H1 (cell line): ENCODE data around the gene MMGT1. TPM values are rescaled to one million over a fixed set of nuclear protein-coding genes. Genes with fewer than 3 reads are reported as not detected.

Experiments used
- CTCF ChIA-PET: fragments of 300-600 bp; sonication (Branson Sonifier 250); formaldehyde crosslinking; loops from one replicate; lab custom pipeline; 2021; ENCODE audit not compliant: partially characterized antibody; lab: Charles Lee
- POLR2A ChIA-PET: fragments of 300-600 bp; sonication (Branson Sonifier 250); formaldehyde crosslinking; loops from one replicate; lab custom pipeline; 2021; ENCODE audit warnings: inconsistent platforms; ENCODE audit not compliant: partially characterized antibody; lab: Charles Lee
- DNase-seq, 2 experiments: peaks; one replicate each; pipeline versions ENCODE4 v3.0.0 to v3.0.0-alpha.2; 2010 to 2022; ENCODE audit warnings: low spot score in 2 of 2, low read depth in 1 of 2, mixed read lengths in 1 of 2
- FAIRE-seq: peaks from 2 replicates; lab custom pipeline; 2011; peaks lifted over from hg19 to GRCh38; lab: Jason Lieb, UNC
- H2AFZ ChIP-seq: 2 replicates; pipeline ENCODE4 v1.8.1; 2012; ENCODE audit warnings: low read length, inconsistent platforms
- H2AK5ac ChIP-seq: 2 replicates; pipeline ENCODE4 v1.6.1; 2013; ENCODE audit warnings: low read depth, low read length
- H2BK120ac ChIP-seq: replicated peaks from 2 replicates; pipeline ENCODE3; 2013; ENCODE audit warnings: low read depth, low read length, inconsistent platforms
- H2BK12ac ChIP-seq: 2 replicates; pipeline ENCODE4 v1.6.1; 2013; ENCODE audit warnings: low read depth, low read length
- H2BK15ac ChIP-seq: 2 replicates; pipeline ENCODE4 v1.6.1; 2013; ENCODE audit warnings: low read length
- H2BK20ac ChIP-seq: 2 replicates; pipeline ENCODE4 v1.6.1; 2013; ENCODE audit warnings: low read length
- H2BK5ac ChIP-seq: 2 replicates; pipeline ENCODE4 v1.6.1; 2013; ENCODE audit warnings: low read depth, low read length
- H3K14ac ChIP-seq: 2 replicates; pipeline ENCODE4 v1.6.1; 2013; ENCODE audit warnings: inconsistent platforms; ENCODE audit not compliant: insufficient read length
- H3K18ac ChIP-seq: 2 replicates; pipeline ENCODE4 v1.6.1; 2013; ENCODE audit warnings: low read length; ENCODE audit errors: extremely low read depth
- H3K23ac ChIP-seq: 2 replicates; pipeline ENCODE4 v1.6.1; 2013; ENCODE audit warnings: inconsistent platforms; ENCODE audit not compliant: insufficient read length
- H3K23me2 ChIP-seq: 2 replicates; pipeline ENCODE4 v1.6.1; 2013; ENCODE audit warnings: low read depth, low read length
- H3K27ac ChIP-seq: 2 replicates; pipeline ENCODE4 v1.6.1; 2011; ENCODE audit warnings: low read depth, low read length, inconsistent platforms
- H3K27me3 ChIP-seq, 4 experiments: replicated peaks in 1 of 4; 1 replicate in 1 of 4; 2 replicates in 3 of 4; pipeline versions ENCODE4 v1.6.1 to v1.8.1; 2011 to 2013; ENCODE audit warnings: low read length in 3 of 4, mild to moderate bottlenecking in 3 of 4, inconsistent platforms in 2 of 4, mixed read lengths in 2 of 4, moderate library complexity in 1 of 4; ENCODE audit not compliant: control insufficient read depth in 3 of 4, insufficient read depth in 3 of 4; ENCODE audit errors: extremely low read depth in 1 of 4
- H3K36me3 ChIP-seq, 4 experiments: 2 replicates each; pipeline versions ENCODE4 v1.6.1 to v1.8.1; 2011 to 2013; ENCODE audit warnings: mild to moderate bottlenecking in 4 of 4, low read length in 3 of 4, moderate library complexity in 2 of 4, control low read depth in 1 of 4, inconsistent platforms in 1 of 4; ENCODE audit not compliant: insufficient read depth in 4 of 4, control insufficient read depth in 2 of 4
- H3K4ac ChIP-seq: replicated peaks from 2 replicates; pipeline ENCODE3; 2013; ENCODE audit warnings: low read length, low read depth, mixed read lengths, inconsistent platforms; ENCODE audit not compliant: insufficient read length
- H3K4me1 ChIP-seq, 4 experiments: replicated peaks in 1 of 4; 1 replicate in 1 of 4; 2 replicates in 3 of 4; pipeline versions ENCODE4 v1.6.1 to v1.8.1; 2011 to 2013; ENCODE audit warnings: low read length in 3 of 4, inconsistent platforms in 2 of 4, mixed read lengths in 1 of 4; ENCODE audit not compliant: insufficient read depth in 4 of 4, control insufficient read depth in 3 of 4
- H3K4me2 ChIP-seq, 2 experiments: 2 replicates each; pipeline versions ENCODE4 v1.6.1 to v1.8.1; 2011 to 2013; ENCODE audit warnings: low read depth in 2 of 2, low read length in 2 of 2, control low read depth in 1 of 2, inconsistent platforms in 1 of 2, mild to moderate bottlenecking in 1 of 2; ENCODE audit not compliant: insufficient read depth in 1 of 2
- H3K4me3 ChIP-seq, 4 experiments: fragments of 200-600, 300-600 bp in 1 of 4; sonication (generic), shearing (Covaris generic), sonication (Bioruptor Twin) in 1 of 4; 2 replicates each; pipeline versions ENCODE4 v1.5.1 to v1.8.1; 2011 to 2016; ENCODE audit warnings: low read length in 4 of 4, low read depth in 3 of 4, control low read depth in 2 of 4, inconsistent platforms in 2 of 4, mild to moderate bottlenecking in 2 of 4, mixed read lengths in 1 of 4, moderate library complexity in 1 of 4; ENCODE audit not compliant: insufficient read depth in 2 of 4; ENCODE audit errors: extremely low read depth in 1 of 4
- H3K56ac ChIP-seq: replicated peaks from 2 replicates; pipeline ENCODE3; 2013; ENCODE audit warnings: low read depth, mild to moderate bottlenecking, mixed read lengths, low read length, inconsistent platforms; ENCODE audit not compliant: insufficient read length
- H3K79me1 ChIP-seq: 2 replicates; pipeline ENCODE4 v1.6.1; 2013; ENCODE audit warnings: low read depth, low read length, control low read depth
- H3K79me2 ChIP-seq, 2 experiments: 2 replicates each; pipeline versions ENCODE4 v1.6.1 to v1.8.1; 2012 to 2013; ENCODE audit warnings: low read length in 2 of 2, mild to moderate bottlenecking in 2 of 2, inconsistent platforms in 1 of 2; ENCODE audit not compliant: insufficient read depth in 2 of 2, control insufficient read depth in 1 of 2
- H3K9ac ChIP-seq, 4 experiments: replicated peaks in 1 of 4; 1 replicate in 1 of 4; 2 replicates in 3 of 4; pipeline versions ENCODE4 v1.6.1 to v1.8.1; 2011 to 2013; ENCODE audit warnings: low read depth in 3 of 4, low read length in 3 of 4, control low read depth in 2 of 4, mild to moderate bottlenecking in 2 of 4, moderate library complexity in 2 of 4, inconsistent platforms in 1 of 4; ENCODE audit errors: extremely low read depth in 1 of 4
- H3K9me3 ChIP-seq, 2 experiments: 2 replicates each; pipeline versions ENCODE4 v1.6.1 to v1.8.1; 2012 to 2013; ENCODE audit warnings: mild to moderate bottlenecking in 2 of 2, moderate library complexity in 2 of 2, control low read depth in 1 of 2, inconsistent platforms in 1 of 2, low read depth in 1 of 2, low read length in 1 of 2, mixed read lengths in 1 of 2; ENCODE audit not compliant: insufficient read depth in 2 of 2
- H4K20me1 ChIP-seq, 2 experiments: replicated peaks in 1 of 2; 2 replicates each; pipeline versions ENCODE3 to v1.8.1; 2011 to 2013; ENCODE audit warnings: inconsistent platforms in 2 of 2, low read length in 2 of 2, mild to moderate bottlenecking in 1 of 2; ENCODE audit not compliant: insufficient read depth in 2 of 2, control insufficient read depth in 1 of 2
- H4K5ac ChIP-seq: 2 replicates; pipeline ENCODE4 v1.6.1; 2013; ENCODE audit warnings: low read length, low read depth, mixed read lengths, inconsistent platforms; ENCODE audit not compliant: insufficient read length
- H4K8ac ChIP-seq: 2 replicates; pipeline ENCODE4 v1.8.0; 2013; ENCODE audit warnings: mild to moderate bottlenecking, moderate library complexity, low read length, inconsistent platforms; ENCODE audit not compliant: insufficient read depth; ENCODE audit errors: extremely low read depth
- H4K91ac ChIP-seq: replicated peaks from 2 replicates; pipeline ENCODE3; 2013; ENCODE audit warnings: low read length, mixed read lengths, inconsistent platforms; ENCODE audit not compliant: insufficient read length
- BCL11A ChIP-seq, 2 experiments: IDR thresholded peaks; one replicate each; pipeline ENCODE4 v1.6.1; 2011; ENCODE audit warnings: low read depth in 2 of 2, low read length in 2 of 2, mild to moderate bottlenecking in 2 of 2
- EZH2 ChIP-seq: fragments of 200-600 bp; sonication (generic); IDR thresholded peaks from 2 replicates; pipeline ENCODE4 v1.7.1; 2012; ENCODE audit warnings: low read depth, mild to moderate bottlenecking, moderate library complexity, low read length, inconsistent platforms; ENCODE audit not compliant: severe bottlenecking
- FOSL1 ChIP-seq: IDR thresholded peaks from 2 replicates; pipeline ENCODE4 v1.6.1; 2011; ENCODE audit warnings: mild to moderate bottlenecking, low read depth, low read length, moderate library complexity; ENCODE audit not compliant: insufficient read depth
- GABPA ChIP-seq: IDR thresholded peaks from 2 replicates; pipeline ENCODE4 v1.6.1; 2011; ENCODE audit warnings: mild to moderate bottlenecking, low read length, moderate library complexity, borderline replicate concordance; ENCODE audit not compliant: insufficient read depth
- GTF2F1 ChIP-seq: IDR thresholded peaks from 2 replicates; pipeline ENCODE4 v1.6.1; 2012; ENCODE audit warnings: low read depth, low read length, improper control_type of control experiment, borderline replicate concordance
- KDM5A ChIP-seq: fragments of 200-600 bp; IDR thresholded peaks from 2 replicates; pipeline ENCODE4 v1.7.1; 2012; ENCODE audit warnings: mild to moderate bottlenecking, low read length, inconsistent platforms, mixed read lengths
- MAFK ChIP-seq: IDR thresholded peaks from 2 replicates; pipeline ENCODE4 v1.6.1; 2012; ENCODE audit warnings: low read depth, mild to moderate bottlenecking, improper control_type of control experiment, low read length
- PHF8 ChIP-seq: fragments of 200-600 bp; sonication (generic); conservative IDR thresholded peaks from 2 replicates; pipeline ENCODE4 v1.7.1; 2012; ENCODE audit warnings: low read depth, mild to moderate bottlenecking, inconsistent platforms, low read length, moderate library complexity
- RFX5 ChIP-seq: IDR thresholded peaks from 2 replicates; pipeline ENCODE4 v1.6.1; 2011; ENCODE audit warnings: low read depth, low read length, improper control_type of control experiment, borderline replicate concordance
- SAP30 ChIP-seq: fragments of 300-600 bp; sonication (generic); IDR thresholded peaks from 2 replicates; pipeline ENCODE4 v1.7.1; 2012; ENCODE audit warnings: low read length, moderate library complexity, mild to moderate bottlenecking, inconsistent platforms; ENCODE audit not compliant: insufficient read depth, insufficient replicate concordance
- SRF ChIP-seq: IDR thresholded peaks from 2 replicates; pipeline ENCODE4 v1.6.1; 2011; ENCODE audit warnings: mild to moderate bottlenecking, low read depth, low read length, moderate library complexity
- SUZ12 ChIP-seq: fragments of 200-600 bp; sonication (generic); IDR thresholded peaks from 2 replicates; pipeline ENCODE4 v1.6.1; 2012; ENCODE audit warnings: mild to moderate bottlenecking, inconsistent platforms, low read length, moderate library complexity, mixed read lengths
- ZNF274 ChIP-seq: IDR thresholded peaks from 2 replicates; pipeline ENCODE4 v1.7.0; 2012; ENCODE audit warnings: low read length, borderline replicate concordance; ENCODE audit errors: extremely low read depth
- WGBS, 2 experiments: shearing (Covaris generic) in 1 of 2; methylation state at CpG; one replicate each; pipeline versions ENCODE4 v1.1.6 to v1.1.7; 2013 to 2015; ENCODE audit warnings: low lambda C conversion rate in 2 of 2, mixed read lengths in 2 of 2, inconsistent platforms in 1 of 2, low coverage in 1 of 2, missing lambda C conversion rate in 1 of 2; ENCODE audit not compliant: insufficient replicate concordance in 2 of 2, insufficient coverage in 1 of 2, insufficient read length in 1 of 2; ENCODE audit errors: extremely low coverage in 1 of 2, missing lambda C conversion rate in 1 of 2; 5-methylcytosine and 5-hydroxymethylcytosine counted together
- polyA plus RNA-seq, 7 experiments: library from polyadenylated mRNA; depleted of rRNA in 3 of 7; stranded (reverse) in 5 of 7; unstranded in 2 of 7; fragments of >200 nt in 5 of 7; fragments of 200-250 nt in 2 of 7; gene quantifications; 1 replicate in 5 of 7; 2 replicates in 1 of 7; 4 replicates in 1 of 7; pipeline versions ENCODE4 v1.2.1 to v1.2.3, GENCODE V29; 2011 to 2013; ENCODE audit warnings: missing spikeins in 2 of 7, mixed read lengths in 2 of 7
- total RNA-seq: library from RNA; stranded (reverse); fragmentation: NEBNext Ultra II Directional; extraction: Animal tissue kit (Norgen Biotek cat#: 25700); gene quantifications from 2 replicates; pipeline ENCODE4 v1.2.1, GENCODE V29; 2021
- TF ChIP-seq, protein P1 (sequence below): IDR thresholded peaks from 2 replicates; pipeline ENCODE4 v1.6.1; 2012; ENCODE audit warnings: inconsistent platforms

Gene MMGT1
- total and polyA plus RNA-seq, 2 of the 8 experiments (the other 6 are each of a cell fraction or from before 2014, with no cell fraction given): 10.0 to 20.5 TPM

DNA sequence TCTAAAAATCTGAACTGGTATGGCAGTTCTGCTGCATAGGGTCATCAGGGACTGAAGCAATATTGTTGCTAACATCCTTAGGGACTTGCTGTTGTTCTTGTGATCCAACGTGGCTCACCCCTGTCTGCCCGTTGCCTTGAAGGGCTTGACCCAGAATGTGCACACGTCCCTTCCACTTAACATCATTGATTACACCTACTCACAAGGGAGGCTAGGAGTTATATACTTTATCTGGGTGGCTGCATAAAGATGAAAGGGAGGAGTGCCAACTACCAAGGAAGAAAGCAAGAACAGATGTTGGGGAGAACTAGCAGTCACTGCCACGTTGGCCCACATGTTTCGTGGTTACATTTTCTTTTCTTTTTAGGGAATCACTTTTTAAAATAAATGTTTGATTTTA lies 45.4 kb upstream of the MMGT1 start:
- Histone ChIP-seq H2BK120ac (no peak overlapping the region), H3K27me3 (no peaks in the 10 kb centered on the region), H3K14ac (no peak overlapping the region), H4K20me1 (no peaks in the 10 kb centered on the region), H2BK12ac (no peak overlapping the region), H2AK5ac (no peak overlapping the region), H3K79me1 (no peaks in the 10 kb centered on the region), H3K4ac (no peak overlapping the region), H3K23ac (no peak overlapping the region), H2BK5ac (no peak overlapping the region), H3K9me3 (no peaks in the 10 kb centered on the region), H3K4me2 (no peak overlapping the region), H3K27ac (no peak overlapping the region), H3K18ac (no peak overlapping the region), H3K79me2 (no peaks in the 10 kb centered on the region), H2BK20ac (no peak overlapping the region), H4K8ac (no peak overlapping the region), H3K36me3 (peaks cover 0 to 8% (median 1%) of the 10 kb centered on the region in 4 experiments; a peak in 3 of 8 replicates), H3K4me1 (no peaks in the 10 kb centered on the region), H3K9ac (no peak overlapping the region), H4K91ac (no peak overlapping the region), H4K5ac (no peak overlapping the region), H2BK15ac (no peak overlapping the region), H3K23me2 (no peaks in the 10 kb centered on the region), H3K56ac (no peak overlapping the region), H2AFZ (no peak overlapping the region), H3K4me3 (no peak overlapping the region)
- FAIRE-seq (no peak), DNase-seq (no peak)
- ChIA-PET CTCF (interaction anchor here (2.2 kb wide), 1 partner anchor 8 kb away, joined by 9 read pairs; no protein-coding TSS in a partner anchor), POLR2A (no interaction called here)
- 81% methylated on average over 3 of the region's 5 CpGs; no CpG with 5 or more reads in 1 of the 2 experiments for WGBS, 2 experiments
- TF ChIP-seq EZH2 (no peak), GTF2F1 (no peak), SAP30 (no peak), SRF (no peak), BCL11A (IDR thresholded peaks at IDR 0.05; ENCODE audit: low read depth in 2 of 2, low read length in 2 of 2) (no peak), SUZ12 (no peak), PHF8 (no peak), KDM5A (no peak), FOSL1 (no peak), GABPA (no peak), MAFK (no peak), RFX5 (no peak), ZNF274 (no peak)
- TF ChIP-seq, protein P1, sequence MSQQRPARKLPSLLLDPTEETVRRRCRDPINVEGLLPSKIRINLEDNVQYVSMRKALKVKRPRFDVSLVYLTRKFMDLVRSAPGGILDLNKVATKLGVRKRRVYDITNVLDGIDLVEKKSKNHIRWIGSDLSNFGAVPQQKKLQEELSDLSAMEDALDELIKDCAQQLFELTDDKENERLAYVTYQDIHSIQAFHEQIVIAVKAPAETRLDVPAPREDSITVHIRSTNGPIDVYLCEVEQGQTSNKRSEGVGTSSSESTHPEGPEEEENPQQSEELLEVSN: no peak
